Measurements from ENCODE around the gene SCGB3A2. TPM values are rescaled to one million over a fixed set of nuclear protein-coding genes. Genes with fewer than 3 reads are reported as not detected.
"Not testable (repeated sequence)": the region's sequence is repeated elsewhere in the genome, so short reads cannot be mapped to it uniquely, and the experiment has no call there.

The SCGB3A2 gene
- total and polyA plus RNA-seq, 5 donors, result 0.34 to 0.95 TPM; not detected in 3

GRCh38 chr5:147863454-147864158 lies 14.9 kb upstream of the SCGB3A2 start:
- no peak for ATAC-seq
- H3K4me3 ChIP-seq (ENCODE audit: low read length), result no peak overlapping the region
- no peaks in the 10 kb centered on the region for H3K4me1 ChIP-seq (ENCODE audit: control insufficient read depth, insufficient read depth, low read length)
- no peak overlapping the region for H3K27ac ChIP-seq (ENCODE audit: low read length)
- no peaks in the 10 kb centered on the region for H3K27me3 ChIP-seq (ENCODE audit: control insufficient read depth, insufficient read depth)
- H3K9me3 ChIP-seq (ENCODE audit: control insufficient read depth, low read length), result no peaks in the 10 kb centered on the region
- no peak for DNase-seq
- intact Hi-C loops (cut with DNase I), result no loop called here
- whole genome bisulfite sequencing, result 51% methylated on average over 3 of the region's 3 CpGs

GRCh38 chr5:147869112-147869511 lies 9.4 kb upstream of the SCGB3A2 start:
- no peak for DNase-seq
- Histone ChIP-seq H3K4me3 (ENCODE audit: low read length) (no peak overlapping the region), H3K27ac (ENCODE audit: low read length) (no peak overlapping the region), H3K9me3 (ENCODE audit: control insufficient read depth, low read length) (no peaks in the 10 kb centered on the region), H3K27me3 (ENCODE audit: control insufficient read depth, insufficient read depth) (no peaks in the 10 kb centered on the region), H3K4me1 (ENCODE audit: control insufficient read depth, insufficient read depth, low read length) (no peaks in the 10 kb centered on the region)
- WGBS, result 54% methylated on average over 4 of the region's 4 CpGs
- intact Hi-C loops (cut with DNase I), result no loop called here
- no peak for ATAC-seq

GRCh38 chr5:147869892-147870291 lies 8.6 kb upstream of the SCGB3A2 start:
- intact Hi-C loops (cut with DNase I), result not testable (repeated sequence)

GRCh38 chr5:147871980-147872549 lies 6.4 kb upstream of the SCGB3A2 start:
- WGBS, result 94% methylated on average over 18 of the region's 18 CpGs
- intact Hi-C loops (cut with DNase I), result not testable (repeated sequence)

More at GRCh38 chr5:147869892-147870291, 8.6 kb upstream of the SCGB3A2 start:
- H3K4me1 ChIP-seq (ENCODE audit: control insufficient read depth, insufficient read depth, low read length); H3K27me3 ChIP-seq (ENCODE audit: control insufficient read depth, insufficient read depth); ATAC-seq; H3K9me3 ChIP-seq (ENCODE audit: control insufficient read depth, low read length); DNase-seq; H3K4me3 ChIP-seq (ENCODE audit: low read length); H3K27ac ChIP-seq (ENCODE audit: low read length): not testable (repeated sequence)
- 79% methylated on average over 6 of the region's 6 CpGs for WGBS

GRCh38 chr5:147872744-147873435 lies 5.6 kb upstream of the SCGB3A2 start:
- H3K4me1 ChIP-seq (ENCODE audit: control insufficient read depth, insufficient read depth, low read length); ATAC-seq; intact Hi-C loops (cut with DNase I); H3K27ac ChIP-seq (ENCODE audit: low read length); DNase-seq; H3K27me3 ChIP-seq (ENCODE audit: control insufficient read depth, insufficient read depth); H3K9me3 ChIP-seq (ENCODE audit: control insufficient read depth, low read length); H3K4me3 ChIP-seq (ENCODE audit: low read length): not testable (repeated sequence)
- WGBS, result 90% methylated on average over 16 of the region's 16 CpGs

More at GRCh38 chr5:147871980-147872549, 6.4 kb upstream of the SCGB3A2 start:
- H3K9me3 ChIP-seq (ENCODE audit: control insufficient read depth, low read length); DNase-seq; H3K27me3 ChIP-seq (ENCODE audit: control insufficient read depth, insufficient read depth); H3K4me3 ChIP-seq (ENCODE audit: low read length); H3K4me1 ChIP-seq (ENCODE audit: control insufficient read depth, insufficient read depth, low read length); ATAC-seq; H3K27ac ChIP-seq (ENCODE audit: low read length): not testable (repeated sequence)

- H3K9me3 ChIP-seq (ENCODE audit: control insufficient read depth, low read length); ATAC-seq; DNase-seq; H3K27ac ChIP-seq (ENCODE audit: low read length); H3K4me3 ChIP-seq (ENCODE audit: low read length); H3K27me3 ChIP-seq (ENCODE audit: control insufficient read depth, insufficient read depth); H3K4me1 ChIP-seq (ENCODE audit: control insufficient read depth, insufficient read depth, low read length); intact Hi-C loops (cut with DNase I): not testable (repeated sequence)
- 79% methylated on average over 7 of the region's 8 CpGs for WGBS
Observed at GRCh38 chr5:147874118-147874875, 4.2 kb upstream of the SCGB3A2 start.

GRCh38 chr5:147874910-147875367 lies 3.6 kb upstream of the SCGB3A2 start:
- no peaks in the 10 kb centered on the region for H3K9me3 ChIP-seq (ENCODE audit: control insufficient read depth, low read length)
- no peak for ATAC-seq
- no peaks in the 10 kb centered on the region for H3K4me1 ChIP-seq (ENCODE audit: control insufficient read depth, insufficient read depth, low read length)
- WGBS, result 43% methylated on average over 3 of the region's 3 CpGs
- no peaks in the 10 kb centered on the region for H3K27me3 ChIP-seq (ENCODE audit: control insufficient read depth, insufficient read depth)
- DNase-seq, result no peak
- intact Hi-C loops (cut with DNase I), result no loop called here
- no peak overlapping the region for H3K4me3 ChIP-seq (ENCODE audit: low read length)
- no peak overlapping the region for H3K27ac ChIP-seq (ENCODE audit: low read length)

GRCh38 chr5:147876141-147876540 lies 2.4 kb upstream of the SCGB3A2 start:
- intact Hi-C loops (cut with DNase I), result no loop called here
- DNase-seq, result no peak
- Histone ChIP-seq H3K27me3 (ENCODE audit: control insufficient read depth, insufficient read depth) (no peaks in the 10 kb centered on the region), H3K27ac (ENCODE audit: low read length) (no peak overlapping the region), H3K9me3 (ENCODE audit: control insufficient read depth, low read length) (no peaks in the 10 kb centered on the region), H3K4me3 (ENCODE audit: low read length) (no peak overlapping the region), H3K4me1 (ENCODE audit: control insufficient read depth, insufficient read depth, low read length) (no peaks in the 10 kb centered on the region)
- ATAC-seq, result no peak

- intact Hi-C loops (cut with DNase I), result no loop called here
- ATAC-seq (no peak), DNase-seq (no peak)
- Histone ChIP-seq H3K4me1 (ENCODE audit: control insufficient read depth, insufficient read depth, low read length) (no peaks in the 10 kb centered on the region), H3K27ac (ENCODE audit: low read length) (no peak overlapping the region), H3K9me3 (ENCODE audit: control insufficient read depth, low read length) (no peaks in the 10 kb centered on the region), H3K27me3 (ENCODE audit: control insufficient read depth, insufficient read depth) (no peaks in the 10 kb centered on the region), H3K4me3 (ENCODE audit: low read length) (no peak overlapping the region)
- 82% methylated on average over 2 of the region's 2 CpGs for WGBS
Observed at GRCh38 chr5:147876626-147877025, 1.9 kb upstream of the SCGB3A2 start.

- ATAC-seq (no peak), DNase-seq (no peak)
- Histone ChIP-seq H3K4me3 (ENCODE audit: low read length) (no peak overlapping the region), H3K9me3 (ENCODE audit: control insufficient read depth, low read length) (no peaks in the 10 kb centered on the region), H3K4me1 (ENCODE audit: control insufficient read depth, insufficient read depth, low read length) (no peaks in the 10 kb centered on the region), H3K27ac (ENCODE audit: low read length) (no peak overlapping the region), H3K27me3 (ENCODE audit: control insufficient read depth, insufficient read depth) (no peaks in the 10 kb centered on the region)
- intact Hi-C loops (cut with DNase I), result no loop called here
- WGBS, result 95% methylated on average over 3 of the region's 3 CpGs
Observed at GRCh38 chr5:147879784-147880183, 1.3 kb downstream of the SCGB3A2 start.

- Histone ChIP-seq H3K9me3 (ENCODE audit: control insufficient read depth, low read length) (no peaks in the 10 kb centered on the region), H3K4me1 (ENCODE audit: control insufficient read depth, insufficient read depth, low read length) (no peaks in the 10 kb centered on the region), H3K4me3 (ENCODE audit: low read length) (no peak overlapping the region), H3K27me3 (ENCODE audit: control insufficient read depth, insufficient read depth) (no peaks in the 10 kb centered on the region), H3K27ac (ENCODE audit: low read length) (no peak overlapping the region)
- intact Hi-C loops (cut with DNase I), result no loop called here
- WGBS, result 92% methylated on average over 2 of the region's 2 CpGs
- DNase-seq (no peak), ATAC-seq (no peak)
Observed at GRCh38 chr5:147880487-147880886, 2.0 kb downstream of the SCGB3A2 start.

Measured in right cardiac atrium (tissue), 5 donors.